K562 (cell line): ENCODE data around the gene UBE3D. TPM values are rescaled to one million over a fixed set of nuclear protein-coding genes. Genes with fewer than 3 reads are reported as not detected.

Source experiments
- ASH1L ChIP-seq: fragments of 450-650 bp; IDR thresholded peaks from 2 replicates; pipeline ENCODE4 v1.6.1; 2018; ENCODE audit warnings: borderline replicate concordance, mild to moderate bottlenecking, low read depth; ENCODE audit not compliant: partially characterized antibody
- BMI1 ChIP-seq: fragments of 150-350 bp; IDR thresholded peaks from 2 replicates; pipeline ENCODE4 v1.6.1; 2014; ENCODE audit warnings: low read length
- DACH1 ChIP-seq: fragments of 450-650 bp; IDR thresholded peaks from 2 replicates; pipeline ENCODE4 v1.6.1; 2018; ENCODE audit not compliant: partially characterized antibody
- KLF6 ChIP-seq: fragments of 250-450 bp; sonication (Bioruptor Pico); IDR thresholded peaks from 2 replicates; pipeline ENCODE4 v1.4.0; 2020; ENCODE audit warnings: mild to moderate bottlenecking, moderate library complexity, borderline replicate concordance
- PRPF4 ChIP-seq: fragments of 200-400 bp; formaldehyde crosslinking; IDR thresholded peaks from one replicate; pipeline ENCODE4 v1.6.1; 2017; ENCODE audit warnings: low read length, low read depth, mild to moderate bottlenecking; ENCODE audit not compliant: insufficient read depth, poor library complexity, severe bottlenecking
- ZNF586 ChIP-seq: fragments of 450-650 bp; formaldehyde crosslinking; conservative IDR thresholded peaks from 2 replicates; pipeline ENCODE4 v1.4.0; 2020; ENCODE audit warnings: mild to moderate bottlenecking, moderate library complexity
- ZNF75A ChIP-seq: fragments of 450-650 bp; formaldehyde crosslinking; IDR thresholded peaks from 2 replicates; pipeline ENCODE4 v1.4.0; 2020; ENCODE audit warnings: mild to moderate bottlenecking
- polyA plus RNA-seq, 8 experiments: library from polyadenylated mRNA; depleted of rRNA in 4 of 8; stranded (reverse) in 5 of 8; unstranded in 3 of 8; fragments of >200 nt; fragmentation: Nextera tagmentation in 2 of 8; fragmentation: Illumina TruSeq in 1 of 8; extraction: Ambion mirVana in 2 of 8; extraction: Trizol in 1 of 8; gene quantifications; 2 replicates each; pipeline versions ENCODE4 v1.2.1 to v1.2.3, GENCODE V29; 2011 to 2014; ENCODE audit warnings: inconsistent platforms in 1 of 8, missing spikeins in 1 of 8
- total RNA-seq, 7 experiments: library from RNA; depleted of rRNA in 6 of 7; stranded (reverse); fragments of >200 nt in 6 of 7; fragmentation: Illumina TruSeq in 2 of 7; extraction: Trizol in 2 of 7; gene quantifications; 2 replicates each; pipeline versions ENCODE4 v1.2.1 to v1.2.3, GENCODE V29; 2011 to 2021; ENCODE audit warnings: low replicate concordance in 1 of 7
- TF ChIP-seq, protein P1 (sequence below): fragments of 450-650 bp; IDR thresholded peaks from one replicate; pipeline ENCODE4 v1.6.1; 2018; ENCODE audit warnings: mild to moderate bottlenecking, moderate library complexity; ENCODE audit not compliant: partially characterized antibody
- TF ChIP-seq, protein P2 (sequence below): fragments of 250-450 bp; sonication (Bioruptor Pico); IDR thresholded peaks from 2 replicates; pipeline ENCODE4 v1.4.0; 2020; ENCODE audit warnings: mild to moderate bottlenecking, moderate library complexity, borderline replicate concordance

Gene UBE3D
- total and polyA plus RNA-seq, 9 of the 15 experiments (the other 6 are each of a cell fraction or from before 2014, with no cell fraction given), result 9.4 to 17.6 (median 11.9) TPM

DNA sequence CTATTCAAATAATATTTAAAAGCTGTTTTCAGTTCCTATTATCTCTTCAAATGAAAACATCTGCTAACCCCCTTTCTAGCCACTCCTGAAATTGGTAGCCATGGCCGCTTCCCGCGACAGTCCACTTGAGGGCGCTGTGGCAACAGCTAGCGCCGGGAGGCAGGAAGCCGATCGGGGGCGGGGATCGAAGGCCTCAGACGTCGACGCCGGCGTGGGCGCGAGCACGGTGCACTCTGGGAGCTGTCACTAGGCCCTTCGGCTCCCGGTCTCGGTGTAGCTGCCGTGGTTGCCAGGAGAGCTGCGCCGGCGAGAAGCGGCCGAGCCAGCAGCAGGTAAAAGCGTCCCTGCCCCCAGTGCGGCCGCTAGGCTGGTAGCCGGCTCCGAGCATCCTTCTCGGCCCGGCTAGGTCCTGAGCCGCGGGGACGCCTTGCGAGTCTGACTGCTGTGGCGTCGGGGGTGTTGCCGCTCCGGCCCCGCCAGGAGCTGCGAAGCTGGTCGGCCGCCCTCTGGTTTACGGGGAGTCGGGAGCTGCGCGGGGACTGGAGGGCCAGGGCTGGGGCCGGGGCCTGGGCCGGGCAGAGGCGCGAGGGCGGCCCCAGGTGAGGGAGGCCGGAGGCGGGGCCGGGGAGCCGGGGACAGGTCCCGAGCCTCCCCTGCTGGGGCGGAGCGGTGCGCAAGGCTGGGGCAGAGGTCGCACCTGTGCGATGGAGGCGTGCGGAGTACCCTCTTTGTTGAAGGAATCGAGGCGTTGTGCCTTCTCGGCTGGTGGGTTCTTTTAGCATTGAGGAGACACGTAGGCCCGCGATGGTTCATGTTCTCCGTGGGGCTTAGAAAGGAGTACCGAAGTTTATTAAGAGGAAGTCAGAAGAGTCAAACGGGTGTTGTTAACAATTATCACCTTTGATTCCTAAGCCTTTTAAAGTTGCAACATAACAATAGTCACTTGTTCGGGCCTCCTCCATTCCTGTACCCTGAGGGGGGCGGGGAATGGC, 2.1 kb upstream of the UBE3D start, which contains the start of gene DOP1A (continued):
- no peak for TF ChIP-seq PRPF4
- no peak for TF ChIP-seq ZNF75A (CRISPR knock-in tag)
- no peak for TF ChIP-seq DACH1
- no peak for TF ChIP-seq ZNF586
- TF ChIP-seq, protein P1, sequence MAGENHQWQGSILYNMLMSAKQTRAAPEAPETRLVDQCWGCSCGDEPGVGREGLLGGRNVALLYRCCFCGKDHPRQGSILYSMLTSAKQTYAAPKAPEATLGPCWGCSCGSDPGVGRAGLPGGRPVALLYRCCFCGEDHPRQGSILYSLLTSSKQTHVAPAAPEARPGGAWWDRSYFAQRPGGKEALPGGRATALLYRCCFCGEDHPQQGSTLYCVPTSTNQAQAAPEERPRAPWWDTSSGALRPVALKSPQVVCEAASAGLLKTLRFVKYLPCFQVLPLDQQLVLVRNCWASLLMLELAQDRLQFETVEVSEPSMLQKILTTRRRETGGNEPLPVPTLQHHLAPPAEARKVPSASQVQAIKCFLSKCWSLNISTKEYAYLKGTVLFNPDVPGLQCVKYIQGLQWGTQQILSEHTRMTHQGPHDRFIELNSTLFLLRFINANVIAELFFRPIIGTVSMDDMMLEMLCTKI, result no peak
- no peak for TF ChIP-seq ASH1L
- no peak for TF ChIP-seq KLF6 (CRISPR knock-in tag)
- TF ChIP-seq, protein P2, sequence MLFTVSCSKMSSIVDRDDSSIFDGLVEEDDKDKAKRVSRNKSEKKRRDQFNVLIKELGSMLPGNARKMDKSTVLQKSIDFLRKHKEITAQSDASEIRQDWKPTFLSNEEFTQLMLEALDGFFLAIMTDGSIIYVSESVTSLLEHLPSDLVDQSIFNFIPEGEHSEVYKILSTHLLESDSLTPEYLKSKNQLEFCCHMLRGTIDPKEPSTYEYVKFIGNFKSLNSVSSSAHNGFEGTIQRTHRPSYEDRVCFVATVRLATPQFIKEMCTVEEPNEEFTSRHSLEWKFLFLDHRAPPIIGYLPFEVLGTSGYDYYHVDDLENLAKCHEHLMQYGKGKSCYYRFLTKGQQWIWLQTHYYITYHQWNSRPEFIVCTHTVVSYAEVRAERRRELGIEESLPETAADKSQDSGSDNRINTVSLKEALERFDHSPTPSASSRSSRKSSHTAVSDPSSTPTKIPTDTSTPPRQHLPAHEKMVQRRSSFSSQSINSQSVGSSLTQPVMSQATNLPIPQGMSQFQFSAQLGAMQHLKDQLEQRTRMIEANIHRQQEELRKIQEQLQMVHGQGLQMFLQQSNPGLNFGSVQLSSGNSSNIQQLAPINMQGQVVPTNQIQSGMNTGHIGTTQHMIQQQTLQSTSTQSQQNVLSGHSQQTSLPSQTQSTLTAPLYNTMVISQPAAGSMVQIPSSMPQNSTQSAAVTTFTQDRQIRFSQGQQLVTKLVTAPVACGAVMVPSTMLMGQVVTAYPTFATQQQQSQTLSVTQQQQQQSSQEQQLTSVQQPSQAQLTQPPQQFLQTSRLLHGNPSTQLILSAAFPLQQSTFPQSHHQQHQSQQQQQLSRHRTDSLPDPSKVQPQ (CRISPR knock-in tag), result no peak
- TF ChIP-seq BMI1, result no peak
- TF ChIP-seq, all 486 proteins: peak for 98
